Neural progenitor cell (in vitro differentiated cells): ENCODE results near the gene TTLL9.

Experiments
- EZH2 ChIP-seq: fragments of 200-600 bp; sonication (generic); IDR thresholded peaks from 2 replicates; pipeline ENCODE4 v1.6.1; 2017; ENCODE audit warnings: antibody characterized with exemption, mild to moderate bottlenecking, moderate library complexity
- TF ChIP-seq, protein P1 (sequence below): fragments of 200-600 bp; sonication (generic); IDR thresholded peaks from 2 replicates; pipeline ENCODE4 v1.5.1; 2017; ENCODE audit warnings: antibody characterized with exemption, mild to moderate bottlenecking

DNA sequence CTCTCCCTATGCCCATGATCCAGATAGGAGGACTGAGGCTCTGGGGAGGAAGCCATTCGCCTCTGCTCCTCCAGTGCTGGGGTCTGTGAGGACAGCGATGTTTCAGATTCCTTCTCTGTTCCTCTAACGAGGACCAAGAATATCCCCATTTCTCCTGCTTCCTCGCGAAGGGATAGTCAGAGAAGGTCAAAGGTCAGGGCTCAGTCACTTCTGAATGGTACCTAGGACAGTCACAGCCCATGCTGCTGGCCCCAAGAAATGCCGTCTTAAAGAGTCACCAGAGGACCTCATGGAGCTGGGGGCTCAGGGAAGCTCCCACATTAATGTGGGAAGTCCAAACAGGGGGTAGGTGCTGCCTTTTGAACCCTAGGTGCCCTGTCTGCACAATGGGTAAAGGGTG is 27.1 kb upstream of the TTLL9 start:
- TF ChIP-seq EZH2, result no peak
- TF ChIP-seq, protein P1, sequence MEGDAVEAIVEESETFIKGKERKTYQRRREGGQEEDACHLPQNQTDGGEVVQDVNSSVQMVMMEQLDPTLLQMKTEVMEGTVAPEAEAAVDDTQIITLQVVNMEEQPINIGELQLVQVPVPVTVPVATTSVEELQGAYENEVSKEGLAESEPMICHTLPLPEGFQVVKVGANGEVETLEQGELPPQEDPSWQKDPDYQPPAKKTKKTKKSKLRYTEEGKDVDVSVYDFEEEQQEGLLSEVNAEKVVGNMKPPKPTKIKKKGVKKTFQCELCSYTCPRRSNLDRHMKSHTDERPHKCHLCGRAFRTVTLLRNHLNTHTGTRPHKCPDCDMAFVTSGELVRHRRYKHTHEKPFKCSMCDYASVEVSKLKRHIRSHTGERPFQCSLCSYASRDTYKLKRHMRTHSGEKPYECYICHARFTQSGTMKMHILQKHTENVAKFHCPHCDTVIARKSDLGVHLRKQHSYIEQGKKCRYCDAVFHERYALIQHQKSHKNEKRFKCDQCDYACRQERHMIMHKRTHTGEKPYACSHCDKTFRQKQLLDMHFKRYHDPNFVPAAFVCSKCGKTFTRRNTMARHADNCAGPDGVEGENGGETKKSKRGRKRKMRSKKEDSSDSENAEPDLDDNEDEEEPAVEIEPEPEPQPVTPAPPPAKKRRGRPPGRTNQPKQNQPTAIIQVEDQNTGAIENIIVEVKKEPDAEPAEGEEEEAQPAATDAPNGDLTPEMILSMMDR, result no peak
